ENCODE results near the gene SLC8A1.

Gene SLC8A1

GRCh38 chr2:40165509-40165844 lies 286.4 kb downstream of the SLC8A1 start:
- no peak for DNase-seq (ENCODE audit: low read depth in 2 of 2, low spot score in 1 of 2)

- DNase-seq (ENCODE audit: low read depth in 2 of 2, low spot score in 1 of 2), result no peak
These were observed 287.0 kb downstream of the SLC8A1 start for GRCh38 chr2:40164736-40165508.

GRCh38 chr2:40161986-40162385 lies 289.9 kb downstream of the SLC8A1 start:
- DNase-seq (ENCODE audit: low read depth in 2 of 2, low spot score in 1 of 2), result no peak

- DNase-seq (ENCODE audit: low read depth in 2 of 2, low spot score in 1 of 2), result no peak
These were observed 291.1 kb downstream of the SLC8A1 start for GRCh38 chr2:40160751-40161218.

- DNase-seq (ENCODE audit: low read depth in 2 of 2, low spot score in 1 of 2), result no peak
These were observed 292.6 kb downstream of the SLC8A1 start for GRCh38 chr2:40159333-40159732.

GRCh38 chr2:40158781-40159180 lies 293.1 kb downstream of the SLC8A1 start:
- DNase-seq (ENCODE audit: low read depth in 2 of 2, low spot score in 1 of 2), result no peak

GRCh38 chr2:40155728-40156127 lies 296.2 kb downstream of the SLC8A1 start:
- DNase-seq (ENCODE audit: low read depth in 2 of 2, low spot score in 1 of 2), result no peak

GRCh38 chr2:40150266-40150665 lies 301.6 kb downstream of the SLC8A1 start:
- no peak for DNase-seq (ENCODE audit: low read depth in 2 of 2, low spot score in 1 of 2)

GRCh38 chr2:40148334-40148733 lies 303.6 kb downstream of the SLC8A1 start:
- DNase-seq (ENCODE audit: low read depth in 2 of 2, low spot score in 1 of 2), result no peak

- no peak for DNase-seq (ENCODE audit: low read depth in 2 of 2, low spot score in 1 of 2)
These were observed 304.5 kb downstream of the SLC8A1 start for GRCh38 chr2:40147360-40147759.

- DNase-seq (ENCODE audit: low read depth in 2 of 2, low spot score in 1 of 2), result no peak
These were observed 307.9 kb downstream of the SLC8A1 start for GRCh38 chr2:40144022-40144421.

GRCh38 chr2:40138314-40138713 lies 313.6 kb downstream of the SLC8A1 start:
- DNase-seq (ENCODE audit: low read depth in 2 of 2, low spot score in 1 of 2), result no peak

- no peak for DNase-seq (ENCODE audit: low read depth in 2 of 2, low spot score in 1 of 2)
These were observed 320.7 kb downstream of the SLC8A1 start for GRCh38 chr2:40131081-40131704.

- DNase-seq (ENCODE audit: low read depth in 2 of 2, low spot score in 1 of 2), result no peak
These were observed 321.5 kb downstream of the SLC8A1 start for GRCh38 chr2:40130251-40130994.

- no peak for DNase-seq (ENCODE audit: low read depth in 2 of 2, low spot score in 1 of 2)
These were observed 322.2 kb downstream of the SLC8A1 start for GRCh38 chr2:40129725-40130124.

GRCh38 chr2:40128796-40129195 lies 323.1 kb downstream of the SLC8A1 start:
- DNase-seq (ENCODE audit: low read depth in 2 of 2, low spot score in 1 of 2), result no peak

GRCh38 chr2:40127890-40128557 lies 323.9 kb downstream of the SLC8A1 start:
- DNase-seq (ENCODE audit: low read depth in 2 of 2, low spot score in 1 of 2), result no peak

GRCh38 chr2:40127146-40127545 lies 324.7 kb downstream of the SLC8A1 start:
- DNase-seq (ENCODE audit: low read depth in 2 of 2, low spot score in 1 of 2), result no peak

GRCh38 chr2:40126006-40126405 lies 325.9 kb downstream of the SLC8A1 start:
- DNase-seq (ENCODE audit: low read depth in 2 of 2, low spot score in 1 of 2), result no peak

GRCh38 chr2:40123746-40124145 lies 328.1 kb downstream of the SLC8A1 start:
- no peak for DNase-seq (ENCODE audit: low read depth in 2 of 2, low spot score in 1 of 2)

- no peak for DNase-seq (ENCODE audit: low read depth in 2 of 2, low spot score in 1 of 2)
These were observed 328.6 kb downstream of the SLC8A1 start for GRCh38 chr2:40123326-40123725.

- DNase-seq (ENCODE audit: low read depth in 2 of 2, low spot score in 1 of 2), result no peak
These were observed 330.9 kb downstream of the SLC8A1 start for GRCh38 chr2:40120957-40121356.

Data from stimulated activated CD8-positive, alpha-beta memory T cell treated with anti-CD3 and anti-CD28 coated beads, Interleukin-4, amount 100 ng/mL, for 1 hour (primary cell).